ENCODE data around the gene RIC1.
"Not testable (repeated sequence)": the region's sequence is repeated elsewhere in the genome, so short reads cannot be mapped to it uniquely, and the experiment has no call there.

Gene RIC1

DNA sequence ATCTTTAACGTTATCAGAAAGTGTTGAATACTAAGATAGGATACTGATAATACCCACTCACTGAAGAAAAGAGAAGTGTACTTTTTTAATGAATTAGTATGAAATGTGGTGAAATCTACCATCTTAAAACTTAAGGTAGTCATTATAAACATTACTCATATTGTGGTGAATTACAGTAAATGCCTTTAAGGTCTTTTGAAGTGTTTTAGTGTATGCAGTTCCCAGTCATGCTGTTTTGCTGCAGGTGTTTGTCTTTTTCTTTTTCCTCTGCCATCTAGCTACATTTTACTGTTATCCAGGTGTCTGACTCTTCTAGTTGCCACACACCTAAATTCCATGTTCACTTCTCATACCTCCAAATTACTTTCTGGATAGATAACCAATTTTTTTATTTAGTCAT is 131.4 kb downstream of the RIC1 start:
- no peak for DNase-seq (ENCODE audit: low read depth)
- H3K4me3 ChIP-seq (ENCODE audit: control insufficient read depth, low read depth, low read length): no peak overlapping the region
- TF ChIP-seq CTCF (IDR thresholded peaks at IDR 0.05; ENCODE audit: control insufficient read depth, insufficient read depth, low read depth, low read length, missing control alignments): no peak

GRCh38 chr9:5762421-5762820 is 133.5 kb downstream of the RIC1 start:
- DNase-seq (ENCODE audit: low read depth): no peak
- H3K4me3 ChIP-seq (ENCODE audit: control insufficient read depth, low read depth, low read length): no peak overlapping the region
- TF ChIP-seq CTCF (IDR thresholded peaks at IDR 0.05; ENCODE audit: control insufficient read depth, insufficient read depth, low read depth, low read length, missing control alignments): no peak

DNA sequence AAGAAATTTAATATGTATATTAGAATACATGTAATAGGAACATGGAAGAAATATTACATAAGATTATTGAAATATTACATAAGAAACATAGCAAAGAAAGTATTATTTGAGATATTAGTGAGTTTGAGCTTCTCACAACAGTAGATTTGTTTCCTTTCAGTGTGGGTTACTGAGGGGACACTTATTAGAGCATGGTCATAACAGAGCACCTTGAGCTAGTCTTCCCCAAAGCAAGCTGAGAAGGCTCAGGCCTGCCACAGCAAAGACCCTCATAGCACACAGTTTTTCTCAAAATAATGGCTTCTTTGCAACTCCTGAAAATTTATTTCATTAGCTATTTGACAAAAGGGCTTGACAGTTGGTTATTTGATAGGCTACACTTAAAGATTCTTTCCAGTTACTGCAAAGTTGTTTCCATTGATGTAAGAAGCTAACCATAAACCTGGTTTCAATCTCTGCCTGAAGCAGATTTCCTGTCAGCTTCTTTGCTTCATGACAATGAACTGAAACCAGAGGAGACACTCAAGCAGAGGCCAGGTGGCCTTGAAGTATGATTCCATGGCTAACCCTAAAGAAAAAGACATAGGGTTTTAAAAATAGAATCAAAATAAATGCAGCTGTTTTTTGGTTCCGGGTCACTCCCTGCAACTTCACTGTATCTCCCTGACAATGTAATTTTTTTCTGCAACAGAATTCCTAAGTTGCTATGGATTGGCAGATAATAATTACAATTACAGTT is 135.4 kb downstream of the RIC1 start:
- TF ChIP-seq CTCF (IDR thresholded peaks at IDR 0.05; ENCODE audit: control insufficient read depth, insufficient read depth, low read depth, low read length, missing control alignments): no peak

GRCh38 chr9:5767968-5768932 is 139.3 kb downstream of the RIC1 start:
- no peak overlapping the region for H3K4me3 ChIP-seq (ENCODE audit: control insufficient read depth, low read depth, low read length)
- no peak for TF ChIP-seq CTCF (IDR thresholded peaks at IDR 0.05; ENCODE audit: control insufficient read depth, insufficient read depth, low read depth, low read length, missing control alignments)
- no peak for DNase-seq (ENCODE audit: low read depth)

More for the DNA sequence above, 135.4 kb downstream of the RIC1 start:
- H3K4me3 ChIP-seq (ENCODE audit: control insufficient read depth, low read depth, low read length): no peak overlapping the region
- no peak for DNase-seq (ENCODE audit: low read depth)

DNA sequence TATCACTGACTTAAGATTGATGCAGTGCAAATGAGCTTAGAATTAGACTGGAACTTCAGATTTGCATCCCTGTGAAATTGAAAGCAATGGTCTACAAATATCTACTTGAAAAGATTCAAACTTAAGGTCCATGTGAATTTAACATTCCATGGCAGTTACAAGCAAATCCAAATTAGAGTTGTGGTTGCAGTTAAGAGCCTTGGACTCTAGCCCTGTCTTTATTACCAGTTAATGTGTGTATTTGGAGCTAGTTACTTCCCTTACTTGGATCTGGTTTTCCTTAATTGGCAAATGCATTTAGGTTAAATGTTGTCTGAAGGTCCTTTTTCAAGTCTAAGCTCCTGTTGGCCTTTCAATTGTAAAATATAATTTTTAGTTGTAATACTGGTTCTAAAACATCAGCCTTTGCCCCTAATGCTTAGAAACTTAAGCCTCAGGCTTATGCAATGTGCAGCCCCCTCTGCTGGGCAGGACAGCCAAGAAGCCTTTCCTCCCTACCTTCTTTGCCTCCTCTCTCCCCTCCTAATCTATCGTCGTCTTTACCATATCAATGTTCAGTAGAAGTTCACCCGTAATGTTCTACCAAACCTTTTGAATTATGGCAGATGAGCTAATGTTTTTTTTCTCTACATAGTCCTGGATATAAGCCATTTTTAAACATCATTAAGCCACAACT is 144.6 kb downstream of the RIC1 start:
- peak; percentile 8 for DNase-seq (ENCODE audit: low read depth)
- TF ChIP-seq CTCF (IDR thresholded peaks at IDR 0.05; ENCODE audit: control insufficient read depth, insufficient read depth, low read depth, low read length, missing control alignments): no peak
- H3K4me3 ChIP-seq (ENCODE audit: control insufficient read depth, low read depth, low read length): no peak overlapping the region

GRCh38 chr9:5778805-5779204 is 149.9 kb downstream of the RIC1 start:
- no peak for DNase-seq (ENCODE audit: low read depth)
- no peak overlapping the region for H3K4me3 ChIP-seq (ENCODE audit: control insufficient read depth, low read depth, low read length)
- no peak for TF ChIP-seq CTCF (IDR thresholded peaks at IDR 0.05; ENCODE audit: control insufficient read depth, insufficient read depth, low read depth, low read length, missing control alignments)

DNA sequence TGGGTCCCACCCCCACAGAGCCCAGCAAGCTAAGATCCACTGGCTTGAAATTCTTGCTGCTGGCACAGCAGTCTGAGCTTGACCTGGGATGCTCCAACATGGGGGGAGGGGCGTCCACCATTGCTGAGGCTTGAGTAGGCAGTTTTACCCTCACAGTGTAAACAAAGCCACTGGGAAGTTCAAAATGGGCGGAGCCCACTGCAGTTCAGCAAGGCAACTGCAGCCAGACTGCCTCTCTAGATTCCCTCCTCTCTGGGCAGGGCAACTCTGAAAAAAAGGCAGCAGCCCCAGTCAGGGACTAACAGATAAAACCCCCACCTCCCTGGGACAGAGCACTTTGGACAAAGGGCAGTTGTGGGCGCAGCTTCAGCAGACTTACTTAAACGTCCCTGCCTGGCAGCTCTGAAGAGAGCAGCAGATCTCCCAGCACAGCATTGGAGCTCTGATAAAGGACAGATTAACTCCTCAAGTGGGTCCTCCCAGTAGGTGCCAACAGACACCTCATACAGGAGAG is 150.9 kb downstream of the RIC1 start:
- not testable (repeated sequence) for DNase-seq (ENCODE audit: low read depth); H3K4me3 ChIP-seq (ENCODE audit: control insufficient read depth, low read depth, low read length)

- DNase-seq (ENCODE audit: low read depth); H3K4me3 ChIP-seq (ENCODE audit: control insufficient read depth, low read depth, low read length): not testable (repeated sequence)
Measured at GRCh38 chr9:5783420-5783819, 154.5 kb downstream of the RIC1 start.

Measured in AG09309 (cell line).